ENCODE measurements around the gene MBP.

GRCh38 chr18:77168811-77169311, 36.3 kb upstream of the MBP start:
- no peak for TF ChIP-seq CTCF (IDR thresholded peaks at IDR 0.05; ENCODE audit: poor library complexity, severe bottlenecking)
- no peak for TF ChIP-seq POLR2AphosphoS5 (IDR thresholded peaks at IDR 0.05)
- TF ChIP-seq EZH2 (IDR thresholded peaks at IDR 0.05; ENCODE audit: borderline replicate concordance, insufficient read depth, low read length, poor library complexity, severe bottlenecking): no peak
- TF ChIP-seq TAF1 (IDR thresholded peaks at IDR 0.05; ENCODE audit: low read depth): no peak
- no peak for TF ChIP-seq REST (IDR thresholded peaks at IDR 0.05; ENCODE audit: borderline replicate concordance)
- TF ChIP-seq EP300 (conservative IDR thresholded peaks at IDR 0.05; ENCODE audit: poor library complexity, severe bottlenecking): no peak
- TF ChIP-seq RAD21 (conservative IDR thresholded peaks at IDR 0.05): no peak
- TF ChIP-seq SMC3 (conservative IDR thresholded peaks at IDR 0.05; ENCODE audit: poor library complexity): no peak

All from neural cell (in vitro differentiated cells).